ENCODE results near the gene ARHGAP21. TPM values are rescaled to one million over a fixed set of nuclear protein-coding genes. Genes with fewer than 3 reads are reported as not detected.
A peak's percentile ranks its signal among the peaks of the same experiment; 100 is the strongest.

Gene ARHGAP21
- total RNA-seq, 4 donors from 2014 or later: 25.9 to 43.4 (median 34.3) TPM

- no peak for TF ChIP-seq EP300 (IDR thresholded peaks at IDR 0.05)
- TF ChIP-seq CTCF (IDR thresholded peaks at IDR 0.05): no peak
- TF ChIP-seq POLR2A (IDR thresholded peaks at IDR 0.05): no peak
- TF ChIP-seq POLR2AphosphoS5 (IDR thresholded peaks at IDR 0.05): no peak
- Histone ChIP-seq H3K36me3 (no peaks in the 10 kb centered on the region), H3K27me3 (no peaks in the 10 kb centered on the region), H3K27ac (no peak overlapping the region), H3K9me3 (no peaks in the 10 kb centered on the region), H3K4me3 (no peak overlapping the region), H3K4me1 (no peaks in the 10 kb centered on the region)
- 88% methylated on average over 4 of the region's 4 CpGs for WGBS
- no peak for DNase-seq (ENCODE audit: low spot score in 2 of 2)
These were observed 155.6 kb downstream of the ARHGAP21 start for GRCh38 chr10:24568042-24568441.

GRCh38 chr10:24561453-24561852 is 162.2 kb downstream of the ARHGAP21 start:
- WGBS: 50% methylated on average over 3 of the region's 3 CpGs
- H3K27ac ChIP-seq: no peak overlapping the region
- no peak for DNase-seq (ENCODE audit: low spot score in 2 of 2)
- H3K4me3 ChIP-seq: no peak overlapping the region
- no peak for TF ChIP-seq EP300 (IDR thresholded peaks at IDR 0.05)
- no peak for TF ChIP-seq POLR2A (IDR thresholded peaks at IDR 0.05)
- no peak for TF ChIP-seq CTCF (IDR thresholded peaks at IDR 0.05)
- TF ChIP-seq POLR2AphosphoS5 (IDR thresholded peaks at IDR 0.05): no peak
- no peaks in the 10 kb centered on the region for H3K9me3 ChIP-seq
- peaks cover 7% of the 10 kb centered on the region for H3K4me1 ChIP-seq
- no peaks in the 10 kb centered on the region for H3K27me3 ChIP-seq
- no peaks in the 10 kb centered on the region for H3K36me3 ChIP-seq

- H3K4me3 ChIP-seq: no peak overlapping the region
- H3K9me3 ChIP-seq: no peaks in the 10 kb centered on the region
- no peak overlapping the region for H3K27ac ChIP-seq
- peaks cover 6% of the 10 kb centered on the region for H3K27me3 ChIP-seq
- H3K36me3 ChIP-seq: no peaks in the 10 kb centered on the region
- TF ChIP-seq EP300 (IDR thresholded peaks at IDR 0.05): no peak
- peak; percentile 15 to 48 for TF ChIP-seq CTCF (IDR thresholded peaks at IDR 0.05)
- WGBS: 57% methylated on average over 24 of the region's 24 CpGs
- H3K4me1 ChIP-seq: peaks cover 11% of the 10 kb centered on the region
- no peak for DNase-seq (ENCODE audit: low spot score in 2 of 2)
These were observed 166.6 kb downstream of the ARHGAP21 start for GRCh38 chr10:24556750-24557742.

GRCh38 chr10:24556126-24556749 is 167.4 kb downstream of the ARHGAP21 start:
- Histone ChIP-seq H3K4me3 (no peak overlapping the region), H3K9me3 (no peaks in the 10 kb centered on the region), H3K27me3 (peaks cover 6% of the 10 kb centered on the region), H3K4me1 (peaks cover 18% of the 10 kb centered on the region), H3K36me3 (no peaks in the 10 kb centered on the region), H3K27ac (no peak overlapping the region)
- DNase-seq (ENCODE audit: low spot score in 2 of 2): no peak
- TF ChIP-seq POLR2A (IDR thresholded peaks at IDR 0.05): no peak
- TF ChIP-seq EP300 (IDR thresholded peaks at IDR 0.05): no peak
- no peak for TF ChIP-seq POLR2AphosphoS5 (IDR thresholded peaks at IDR 0.05)
- TF ChIP-seq CTCF (IDR thresholded peaks at IDR 0.05): no peak
- 88% methylated on average over 4 of the region's 4 CpGs for WGBS

GRCh38 chr10:24554036-24554435 is 169.7 kb downstream of the ARHGAP21 start:
- Histone ChIP-seq H3K4me1 (peaks cover 18% of the 10 kb centered on the region), H3K4me3 (no peak overlapping the region), H3K36me3 (no peaks in the 10 kb centered on the region), H3K9me3 (no peaks in the 10 kb centered on the region), H3K27ac (no peak overlapping the region), H3K27me3 (peaks cover 6% of the 10 kb centered on the region)
- TF ChIP-seq EP300 (IDR thresholded peaks at IDR 0.05): no peak
- TF ChIP-seq CTCF (IDR thresholded peaks at IDR 0.05): no peak
- no peak for TF ChIP-seq POLR2A (IDR thresholded peaks at IDR 0.05)
- no peak for TF ChIP-seq POLR2AphosphoS5 (IDR thresholded peaks at IDR 0.05)
- no peak for DNase-seq (ENCODE audit: low spot score in 2 of 2)
- 82% methylated on average over 7 of the region's 7 CpGs for WGBS
